ENCODE data around the gene ANKEF1. TPM values are rescaled to one million over a fixed set of nuclear protein-coding genes. Genes with fewer than 3 reads are reported as not detected.

Gene ANKEF1
- total RNA-seq, 3 donors from 2014 or later = 3.5 to 6.7 (median 6.1) TPM

DNA sequence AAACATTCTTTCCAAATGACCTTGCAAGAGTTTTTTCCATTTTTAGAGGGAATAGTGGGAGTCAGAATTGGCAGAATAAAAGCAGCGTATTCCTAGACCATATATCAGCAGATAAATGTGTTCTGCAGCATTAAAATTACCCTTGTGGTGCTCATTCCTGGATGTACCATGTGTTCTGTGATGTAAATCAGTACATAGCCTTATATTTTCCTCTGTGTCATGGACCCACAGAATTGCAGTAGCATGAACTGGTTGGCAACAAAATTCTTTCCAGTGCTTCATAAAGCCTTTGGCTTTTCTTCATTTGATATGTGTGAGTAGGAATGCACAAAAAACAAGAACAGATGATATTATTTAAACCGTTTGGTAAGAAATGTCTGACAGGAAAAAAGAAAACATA is 32.5 kb downstream of the ANKEF1 start:
- Histone ChIP-seq H3K9me3 (no peaks in the 10 kb centered on the region), H3K4me3 (no peak overlapping the region), H3K4me1 (ENCODE audit: low read depth) (no peaks in the 10 kb centered on the region), H3K36me3 (ENCODE audit: low read depth) (no peaks in the 10 kb centered on the region)
- intact Hi-C loops (cut with DNase I, micrococcal nuclease) = no loop called here
- ATAC-seq = no peak
- DNase-seq = no peak
- no peak for TF ChIP-seq CTCF (IDR thresholded peaks at IDR 0.05)

DNA sequence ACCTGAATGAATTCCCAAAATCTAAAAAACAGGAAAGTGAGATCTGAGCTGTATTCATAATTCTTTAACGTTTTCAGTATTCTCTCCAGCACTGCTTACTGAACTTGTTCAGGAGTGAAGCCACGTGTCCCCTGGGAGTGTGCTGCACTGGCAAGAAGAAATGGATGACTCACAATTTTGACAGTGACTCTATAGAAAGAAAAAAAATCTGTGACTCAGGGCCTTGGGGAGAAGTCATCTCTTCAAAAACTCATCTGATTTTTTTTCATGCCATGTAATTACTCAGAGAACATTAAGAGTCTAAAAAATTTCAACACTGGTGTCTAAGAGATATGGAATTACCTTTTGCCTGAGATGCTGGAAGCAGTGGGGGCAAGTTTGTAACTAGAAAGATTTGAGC is 39.7 kb downstream of the ANKEF1 start:
- no peaks in the 10 kb centered on the region for H3K9me3 ChIP-seq
- intact Hi-C loops (cut with DNase I, micrococcal nuclease) = no loop called here
- no peak for ATAC-seq
- H3K4me3 ChIP-seq = no peak overlapping the region
- no peak for DNase-seq
- H3K4me1 ChIP-seq (ENCODE audit: low read depth) = no peaks in the 10 kb centered on the region
- no peak for TF ChIP-seq CTCF (IDR thresholded peaks at IDR 0.05)
- H3K36me3 ChIP-seq (ENCODE audit: low read depth) = no peaks in the 10 kb centered on the region

- intact Hi-C loops (cut with DNase I, micrococcal nuclease) = no loop called here
Measured at GRCh38 chr20:10075606-10076005, 40.8 kb downstream of the ANKEF1 start.

DNA sequence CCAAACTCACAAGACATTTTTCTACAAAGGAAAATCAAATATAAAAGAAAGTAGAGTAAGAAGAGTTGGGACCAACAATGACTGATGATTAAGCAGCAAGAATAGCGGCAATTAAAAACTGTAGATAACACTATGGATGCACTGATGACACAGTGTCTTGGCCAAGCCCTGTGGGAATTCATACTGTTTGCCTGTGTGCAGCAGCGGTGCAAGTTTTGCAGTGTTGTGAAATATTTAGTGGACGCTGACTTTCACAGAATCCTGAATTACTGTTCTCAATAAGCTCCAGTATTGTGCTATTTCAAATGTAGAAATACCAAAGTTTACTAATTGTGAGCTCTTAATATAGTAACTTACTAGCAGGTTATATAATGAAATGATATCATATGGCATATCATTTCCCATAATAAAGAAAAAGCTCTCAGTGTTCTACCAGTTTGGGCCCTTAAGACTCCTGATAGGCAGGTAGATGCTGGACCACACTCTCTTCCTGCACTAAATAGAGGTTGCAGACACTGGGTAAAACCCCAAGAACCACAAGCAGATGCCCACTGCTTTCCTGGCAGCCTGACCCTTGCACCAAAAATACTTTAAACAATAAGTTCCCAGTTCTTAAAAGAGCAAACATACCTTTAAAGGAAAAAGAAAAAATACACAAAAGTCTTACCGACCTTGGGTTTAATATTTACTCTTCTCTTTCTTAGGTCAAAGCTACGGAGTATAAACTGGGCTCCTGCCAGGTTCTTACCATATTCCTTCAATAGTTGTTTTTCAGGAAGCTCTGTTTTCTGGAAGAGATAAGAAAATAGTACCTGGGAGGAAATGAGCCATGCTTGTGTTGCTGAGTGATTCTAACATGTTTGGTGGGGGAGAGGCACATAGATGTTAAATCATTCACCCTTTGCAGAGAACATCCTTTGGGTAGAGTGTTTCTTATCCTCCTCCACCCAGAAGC is 41.6 kb downstream of the ANKEF1 start:
- Histone ChIP-seq H3K4me1 (ENCODE audit: low read depth) (no peaks in the 10 kb centered on the region), H3K4me3 (no peak overlapping the region), H3K9me3 (no peaks in the 10 kb centered on the region), H3K36me3 (ENCODE audit: low read depth) (no peaks in the 10 kb centered on the region)
- no peak for TF ChIP-seq CTCF (IDR thresholded peaks at IDR 0.05)
- ATAC-seq (peak; percentile 47), DNase-seq (peak in 1 of 3 donors; percentile 10)
- intact Hi-C loops (cut with DNase I, micrococcal nuclease) = no loop called here

More at GRCh38 chr20:10075606-10076005, 40.8 kb downstream of the ANKEF1 start:
- no peaks in the 10 kb centered on the region for H3K4me1 ChIP-seq (ENCODE audit: low read depth)
- no peaks in the 10 kb centered on the region for H3K36me3 ChIP-seq (ENCODE audit: low read depth)
- no peaks in the 10 kb centered on the region for H3K9me3 ChIP-seq
- no peak overlapping the region for H3K4me3 ChIP-seq
- DNase-seq = no peak
- TF ChIP-seq CTCF (IDR thresholded peaks at IDR 0.05) = no peak
- no peak for ATAC-seq

DNA sequence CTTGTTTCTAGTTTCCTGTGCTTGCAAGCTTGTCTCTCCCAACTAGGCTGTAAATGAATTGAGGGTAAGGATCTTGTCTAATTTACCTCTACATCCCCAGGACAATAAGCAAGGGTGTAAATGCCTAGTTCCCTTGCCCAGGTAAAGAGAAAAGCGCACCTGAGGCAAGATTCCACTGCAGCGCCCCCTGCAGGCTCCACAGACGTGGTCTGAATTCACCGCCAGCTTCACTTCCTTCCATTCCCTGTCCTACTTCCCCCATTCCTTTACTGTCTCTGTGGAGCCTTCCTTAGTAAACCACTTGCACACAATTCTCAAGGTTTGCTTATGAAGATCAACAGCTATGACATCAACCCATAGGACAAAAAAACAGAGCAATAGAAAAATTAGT is 42.3 kb downstream of the ANKEF1 start:
- ATAC-seq (peak; percentile 39), DNase-seq (peak in 2 of 3 donors; percentile 15 to 25)
- no peaks in the 10 kb centered on the region for H3K4me1 ChIP-seq (ENCODE audit: low read depth)
- no peak overlapping the region for H3K4me3 ChIP-seq
- H3K9me3 ChIP-seq = no peaks in the 10 kb centered on the region
- H3K36me3 ChIP-seq (ENCODE audit: low read depth) = no peaks in the 10 kb centered on the region
- no peak for TF ChIP-seq CTCF (IDR thresholded peaks at IDR 0.05)
- intact Hi-C loops (cut with DNase I, micrococcal nuclease) = no loop called here

Data from mucosa of descending colon (tissue), 3 donors.